GM23248 (cell line): ENCODE data around the gene NFILZ. TPM values are rescaled to one million over a fixed set of nuclear protein-coding genes. Genes with fewer than 3 reads are reported as not detected.

Source experiments
- DNase-seq: peaks from one replicate; pipeline ENCODE4 v3.0.0-alpha.2; 2015
- H2AFZ ChIP-seq: fragments of 200-600 bp; sonication (generic); 2 replicates; pipeline ENCODE4 v1.6.1; 2016; ENCODE audit warnings: antibody characterized with exemption
- H3F3A ChIP-seq: fragments of 200-600 bp; sonication (generic); 2 replicates; pipeline ENCODE4 v1.6.1; 2016; ENCODE audit warnings: mild to moderate bottlenecking, antibody characterized with exemption, mixed run types; ENCODE audit not compliant: insufficient read depth
- H3K27ac ChIP-seq: fragments of 200-600 bp; sonication (generic); 2 replicates; pipeline ENCODE4 v1.5.1; 2016; ENCODE audit warnings: mild to moderate bottlenecking
- H3K27me3 ChIP-seq: fragments of 200-600 bp; sonication (generic); replicated peaks from 2 replicates; pipeline ENCODE4 v1.6.1; 2016; ENCODE audit warnings: mild to moderate bottlenecking; ENCODE audit not compliant: insufficient read depth
- H3K36me3 ChIP-seq: fragments of 200-600 bp; sonication (generic); 2 replicates; pipeline ENCODE4 v1.6.1; 2016; ENCODE audit warnings: low read depth, mild to moderate bottlenecking
- H3K4me1 ChIP-seq: fragments of 200-600 bp; sonication (generic); 2 replicates; pipeline ENCODE4 v1.6.1; 2016; ENCODE audit warnings: mild to moderate bottlenecking; ENCODE audit not compliant: insufficient read depth
- H3K4me2 ChIP-seq: fragments of 200-600 bp; sonication (generic); one replicate; pipeline ENCODE4 v1.6.1; 2016; ENCODE audit warnings: mild to moderate bottlenecking; ENCODE audit not compliant: unreplicated experiment
- H3K4me3 ChIP-seq: fragments of 200-600 bp; sonication (generic); 2 replicates; pipeline ENCODE4 v1.5.1; 2016; ENCODE audit warnings: mild to moderate bottlenecking
- H3K79me2 ChIP-seq: fragments of 200-600 bp; sonication (generic); 2 replicates; pipeline ENCODE4 v1.6.1; 2016; ENCODE audit warnings: mild to moderate bottlenecking; ENCODE audit not compliant: insufficient read depth
- H3K9ac ChIP-seq: fragments of 200-600 bp; sonication (generic); 2 replicates; pipeline ENCODE4 v1.6.1; 2016; ENCODE audit warnings: mild to moderate bottlenecking
- H3K9me2 ChIP-seq: fragments of 200-600 bp; sonication (generic); 2 replicates; pipeline ENCODE4 v1.6.1; 2016; ENCODE audit warnings: mixed run types, mild to moderate bottlenecking, moderate library complexity; ENCODE audit not compliant: insufficient read depth
- H3K9me3 ChIP-seq: fragments of 200-600 bp; sonication (generic); one replicate; pipeline ENCODE4 v1.6.1; 2017; ENCODE audit warnings: low read depth
- H4K20me1 ChIP-seq: fragments of 200-600 bp; sonication (generic); 2 replicates; pipeline ENCODE4 v1.6.0; 2016; ENCODE audit not compliant: insufficient read depth
- EZH2 ChIP-seq: fragments of 200-600 bp; sonication (generic); IDR thresholded peaks from 2 replicates; pipeline ENCODE4 v1.6.1; 2018; ENCODE audit warnings: antibody characterized with exemption, mild to moderate bottlenecking; ENCODE audit not compliant: insufficient read depth, poor library complexity, severe bottlenecking
- EZH2phosphoT487 ChIP-seq: fragments of 200-600 bp; sonication (generic); IDR thresholded peaks from 2 replicates; pipeline ENCODE4 v1.6.1; 2018; ENCODE audit warnings: antibody characterized with exemption, moderate library complexity, mild to moderate bottlenecking, low read depth; ENCODE audit not compliant: insufficient read depth
- WGBS, 2 experiments: methylation state at CpG; one replicate each; pipeline ENCODE4 v1.1.6; 2015 to 2017; ENCODE audit warnings: low lambda C conversion rate in 2 of 2, low coverage in 1 of 2; ENCODE audit errors: missing lambda C conversion rate in 2 of 2; 5-methylcytosine and 5-hydroxymethylcytosine counted together
- in situ Hi-C: fragments of 300-500 bp; cut with MboI; formaldehyde crosslinking; loops from 2 replicates; pipeline ENCODE4 v1.15.0; 2020
- polyA plus RNA-seq: library from polyadenylated mRNA; unstranded; fragments of >200 nt; fragmentation: Nextera tagmentation; extraction: Ambion mirVana; gene quantifications from 2 replicates; pipeline ENCODE4 v1.2.1, GENCODE V29; 2016
- total RNA-seq: library from RNA; depleted of rRNA; stranded (reverse); fragments of >200 nt; shearing (Covaris generic); gene quantifications from 2 replicates; pipeline ENCODE4 v1.2.3, GENCODE V29; 2014

Gene NFILZ
- total and polyA plus RNA-seq, 2 experiments from 2014 or later, result not detected

- TF ChIP-seq EZH2phosphoT487 (no peak), EZH2 (no peak)
Observed at GRCh38 chr19:8626842-8627241, 3.6 kb upstream of the NFILZ start.

GRCh38 chr19:8629184-8629583 lies 1.2 kb upstream of the NFILZ start:
- no peak overlapping the region for H3K4me2 ChIP-seq
- no peaks in the 10 kb centered on the region for H3F3A ChIP-seq
- H3K27ac ChIP-seq, result no peak overlapping the region
- H3K79me2 ChIP-seq, result no peaks in the 10 kb centered on the region
- H3K9ac ChIP-seq, result no peak overlapping the region
- TF ChIP-seq EZH2 (no peak), EZH2phosphoT487 (no peak)
- H3K36me3 ChIP-seq, result no peaks in the 10 kb centered on the region
- H3K4me3 ChIP-seq, result no peak overlapping the region
- no peaks in the 10 kb centered on the region for H4K20me1 ChIP-seq
- H3K9me2 ChIP-seq, result no peaks in the 10 kb centered on the region
- no peaks in the 10 kb centered on the region for H3K4me1 ChIP-seq
- H3K27me3 ChIP-seq, result no peaks in the 10 kb centered on the region
- DNase-seq, result no peak
- in situ Hi-C loops, result no loop called here
- no peaks in the 10 kb centered on the region for H3K9me3 ChIP-seq
- 34 to 42% methylated on average over 2 of the region's 2 CpGs for WGBS, 2 experiments
- H2AFZ ChIP-seq, result no peak overlapping the region

More at GRCh38 chr19:8626842-8627241, 3.6 kb upstream of the NFILZ start:
- H3K4me2 ChIP-seq, result no peak overlapping the region
- H3K9me3 ChIP-seq, result no peaks in the 10 kb centered on the region
- DNase-seq, result no peak
- H3K9ac ChIP-seq, result no peak overlapping the region
- H3K4me1 ChIP-seq, result no peaks in the 10 kb centered on the region
- H3K27me3 ChIP-seq, result no peaks in the 10 kb centered on the region
- no peaks in the 10 kb centered on the region for H3K79me2 ChIP-seq
- WGBS, 2 experiments, result 9 to 13% methylated on average over 8 of the region's 8 CpGs
- no peak overlapping the region for H3K27ac ChIP-seq
- H2AFZ ChIP-seq, result no peak overlapping the region
- H3K9me2 ChIP-seq, result no peaks in the 10 kb centered on the region
- H3K36me3 ChIP-seq, result no peaks in the 10 kb centered on the region
- H4K20me1 ChIP-seq, result no peaks in the 10 kb centered on the region
- in situ Hi-C loops, result no loop called here
- no peaks in the 10 kb centered on the region for H3F3A ChIP-seq
- H3K4me3 ChIP-seq, result no peak overlapping the region

- in situ Hi-C loops, result no loop called here
- Histone ChIP-seq H3K4me3 (no peak overlapping the region), H3K9ac (no peak overlapping the region), H3K9me2 (no peaks in the 10 kb centered on the region), H2AFZ (no peak overlapping the region), H3K27ac (no peak overlapping the region), H3K79me2 (no peaks in the 10 kb centered on the region), H3K36me3 (no peaks in the 10 kb centered on the region), H3F3A (no peaks in the 10 kb centered on the region), H3K4me1 (no peaks in the 10 kb centered on the region), H4K20me1 (no peaks in the 10 kb centered on the region), H3K27me3 (no peaks in the 10 kb centered on the region), H3K4me2 (no peak overlapping the region), H3K9me3 (no peaks in the 10 kb centered on the region)
- DNase-seq, result no peak
- 29 to 31% methylated on average over 6 of the region's 6 CpGs for WGBS, 2 experiments
- TF ChIP-seq EZH2, result no peak
- TF ChIP-seq EZH2phosphoT487, result no peak
Observed at GRCh38 chr19:8630796-8631424, 477 bp downstream of the NFILZ start.

GRCh38 chr19:8631425-8631819 lies 989 bp downstream of the NFILZ start:
- Histone ChIP-seq H2AFZ (no peak overlapping the region), H3K4me2 (no peak overlapping the region), H3K79me2 (no peaks in the 10 kb centered on the region), H3K4me3 (no peak overlapping the region), H3K27me3 (no peaks in the 10 kb centered on the region), H3K9me2 (no peaks in the 10 kb centered on the region), H3F3A (no peaks in the 10 kb centered on the region), H3K9me3 (no peaks in the 10 kb centered on the region), H3K36me3 (no peaks in the 10 kb centered on the region), H4K20me1 (no peaks in the 10 kb centered on the region), H3K4me1 (no peaks in the 10 kb centered on the region), H3K27ac (no peak overlapping the region), H3K9ac (no peak overlapping the region)
- in situ Hi-C loops, result no loop called here
- peak; percentile 48 for DNase-seq
- WGBS, 2 experiments, result 12 to 13% methylated on average over 11 of the region's 11 CpGs
- TF ChIP-seq EZH2, result no peak
- TF ChIP-seq EZH2phosphoT487, result no peak
